HG03175 (cell line): ENCODE measurements around the gene NSMF.
"Not testable (repeated sequence)": the region's sequence is repeated elsewhere in the genome, so short reads cannot be mapped to it uniquely, and the experiment has no call there.

Experiments used
- ATAC-seq: cut with Tn5 transposase; IDR thresholded peaks from one replicate; pipeline ENCODE4 v1.9.1; 2021; ENCODE audit warnings: mild to moderate bottlenecking, moderate library complexity; ENCODE audit not compliant: unreplicated experiment

NSMF gene

GRCh38 chr9:137477778-137478612, 18.9 kb upstream of the NSMF start:
- no peak for ATAC-seq

- ATAC-seq, result no peak
Observed at GRCh38 chr9:137476856-137477255, 17.7 kb upstream of the NSMF start.

- ATAC-seq, result no peak
Observed at GRCh38 chr9:137475666-137476065, 16.5 kb upstream of the NSMF start.

DNA sequence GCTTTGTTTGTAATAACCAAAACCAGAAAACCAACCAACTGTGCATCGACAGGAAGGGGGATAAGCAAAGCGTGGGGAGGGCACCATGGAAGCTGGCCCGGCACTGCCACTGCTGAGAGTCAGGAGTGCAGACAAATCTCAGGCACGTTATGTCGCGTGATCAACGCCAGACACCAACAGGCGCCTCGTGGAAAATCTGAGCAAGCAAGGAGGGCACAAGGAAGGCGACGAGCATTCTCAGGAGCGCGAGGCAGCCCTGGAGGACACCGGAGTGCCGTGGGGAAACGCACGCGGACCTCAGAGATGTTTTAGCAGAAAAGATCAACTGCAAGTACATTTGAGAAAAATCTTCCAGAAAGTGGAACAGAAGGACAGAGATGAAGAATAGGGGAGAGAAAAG, 15.1 kb upstream of the NSMF start:
- no peak for ATAC-seq

DNA sequence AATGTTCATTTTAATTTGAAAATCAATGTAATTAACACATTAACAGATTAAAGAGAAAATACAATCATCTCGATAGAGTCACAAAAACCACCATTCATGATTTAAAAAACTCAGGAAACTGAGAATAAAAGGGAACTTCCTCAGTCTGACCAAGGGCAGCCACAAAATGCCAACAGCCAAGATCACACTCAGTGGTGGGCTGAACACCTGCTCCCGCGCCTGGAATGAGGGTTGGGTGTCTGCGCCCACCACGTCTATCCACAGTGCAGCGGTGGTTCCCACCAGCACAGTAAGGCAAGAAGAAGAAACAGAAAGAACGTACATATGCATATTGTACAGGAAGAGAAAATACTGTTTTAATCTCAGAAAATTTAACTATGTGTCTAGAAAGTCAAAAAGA, 11.7 kb upstream of the NSMF start:
- no peak for ATAC-seq

DNA sequence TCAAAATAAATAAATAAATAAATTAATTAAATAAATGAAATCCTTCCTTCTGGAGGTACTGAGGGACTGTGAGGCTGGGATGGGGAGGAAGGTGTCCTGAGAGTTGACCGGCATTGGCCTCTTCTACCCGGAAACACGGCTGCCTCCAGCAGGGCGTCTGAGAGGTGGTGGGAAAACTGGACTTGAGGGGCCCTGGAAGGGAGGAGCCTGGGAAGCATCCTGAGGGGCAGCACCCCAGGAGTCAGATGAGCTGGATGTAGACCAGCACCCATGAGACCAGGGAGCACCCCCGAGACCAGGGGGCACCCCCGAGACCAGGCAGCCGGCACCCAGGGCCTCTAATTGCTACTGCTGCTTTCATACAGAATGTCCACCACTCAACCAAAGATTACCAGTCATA, 8.8 kb upstream of the NSMF start:
- no peak for ATAC-seq

DNA sequence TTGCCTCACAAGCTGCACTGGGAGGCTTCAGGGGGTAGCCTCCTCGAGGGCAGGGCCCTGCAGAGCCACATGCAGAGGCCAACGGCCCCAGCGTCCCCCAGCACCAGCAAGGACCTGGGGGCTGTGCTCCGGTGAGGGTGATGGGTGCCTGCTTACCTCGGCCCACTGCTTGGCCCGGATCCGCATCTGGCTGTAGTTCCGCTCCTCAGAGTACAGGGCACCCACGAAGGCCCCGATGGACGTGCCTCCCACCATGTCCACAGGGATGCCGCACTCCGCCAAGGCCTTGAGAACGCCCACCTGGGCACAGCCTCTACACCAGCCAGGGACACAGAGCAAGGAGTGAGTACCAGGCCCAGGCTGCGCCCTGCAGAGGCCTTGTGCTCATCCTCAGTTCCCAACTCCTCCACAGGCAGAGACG, 8.0 kb upstream of the NSMF start:
- no peak for ATAC-seq

GRCh38 chr9:137466389-137467085, 7.4 kb upstream of the NSMF start:
- not testable (repeated sequence) for ATAC-seq

DNA sequence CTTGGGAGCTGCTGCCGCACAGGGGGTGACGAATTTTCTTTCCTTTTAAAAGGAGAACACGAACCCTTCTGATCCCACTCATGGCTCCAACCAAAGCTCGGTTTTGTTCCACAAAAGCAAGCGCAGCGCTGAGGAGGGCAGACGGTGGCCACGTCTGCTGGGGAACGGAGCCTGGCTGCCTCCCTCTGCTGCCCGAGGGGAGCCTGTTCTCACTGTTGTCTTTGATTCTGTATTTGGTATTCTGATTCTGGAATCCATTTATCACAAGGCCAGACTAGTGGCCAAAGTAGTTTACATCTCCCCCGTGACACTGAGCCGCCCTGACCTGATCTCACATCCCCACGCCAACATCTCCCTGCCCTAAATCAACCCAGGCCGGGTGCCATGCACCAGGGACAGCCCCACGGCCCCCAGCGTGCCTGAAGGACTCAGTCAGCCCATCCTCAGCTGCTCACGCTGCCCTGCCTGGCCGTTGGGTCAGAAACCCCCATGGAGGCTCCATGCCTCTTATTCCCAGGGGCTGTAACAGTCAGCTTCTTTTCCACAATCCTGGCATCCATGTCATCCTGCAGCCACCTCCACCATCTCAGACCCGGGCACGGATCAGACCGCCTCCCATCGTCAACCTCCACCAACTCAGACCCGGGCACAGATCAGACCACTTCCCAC, 6.7 kb upstream of the NSMF start:
- ATAC-seq, result no peak

- ATAC-seq, result no peak
Observed at GRCh38 chr9:137465000-137465719, 6.0 kb upstream of the NSMF start.

DNA sequence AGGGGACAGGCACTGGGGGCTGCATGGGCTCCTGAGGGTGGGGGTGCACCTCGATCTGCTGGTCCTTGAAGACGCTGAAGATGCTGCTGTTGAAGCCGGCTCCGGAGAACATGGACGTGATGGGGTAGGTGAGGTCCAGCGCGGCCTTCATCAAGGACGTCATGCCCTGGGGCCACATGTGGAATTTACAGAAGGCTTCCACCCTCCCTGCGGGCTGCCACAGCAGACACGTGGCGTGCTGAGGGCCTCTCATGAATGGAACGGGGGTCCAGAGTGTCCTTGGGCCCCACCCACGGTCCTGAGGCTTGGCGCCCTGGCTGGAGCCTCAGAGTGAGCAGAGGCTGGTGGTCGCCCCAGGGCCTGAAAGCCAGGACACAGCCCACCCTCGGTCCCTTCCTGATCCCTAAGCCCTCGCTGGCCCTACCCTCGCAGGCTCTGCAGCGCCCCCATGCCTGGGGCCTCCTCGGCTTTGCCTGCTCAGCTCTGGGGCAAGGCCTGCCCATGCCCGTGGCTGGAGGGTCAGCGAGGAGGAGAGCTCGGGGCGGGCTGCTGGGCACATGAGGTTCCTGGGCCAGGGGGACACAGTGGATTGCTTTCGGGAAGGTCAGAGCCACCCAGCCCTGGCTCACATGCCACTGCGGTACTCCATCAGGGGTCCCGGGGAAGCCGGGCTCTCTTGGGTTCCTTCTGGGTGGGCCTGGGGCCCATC, 5.3 kb upstream of the NSMF start:
- no peak for ATAC-seq

DNA sequence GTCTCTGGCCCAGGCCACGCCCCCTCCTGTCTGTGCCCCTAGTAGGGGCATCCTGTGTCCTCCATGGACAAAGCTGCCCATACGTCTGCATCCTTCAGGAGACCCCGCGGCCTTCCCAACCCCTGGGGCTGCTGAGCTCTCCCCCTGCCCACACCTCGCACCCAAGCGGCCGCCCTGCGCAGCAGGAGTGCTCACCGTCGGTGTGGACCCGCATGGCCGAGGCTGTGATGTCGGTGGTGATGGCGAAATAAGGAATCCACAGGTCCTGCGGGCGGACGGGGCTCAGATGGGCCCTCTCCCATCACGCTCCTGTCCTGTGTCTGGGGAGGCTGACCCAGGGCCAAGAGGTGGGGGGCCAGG, 4.8 kb upstream of the NSMF start:
- no peak for ATAC-seq

DNA sequence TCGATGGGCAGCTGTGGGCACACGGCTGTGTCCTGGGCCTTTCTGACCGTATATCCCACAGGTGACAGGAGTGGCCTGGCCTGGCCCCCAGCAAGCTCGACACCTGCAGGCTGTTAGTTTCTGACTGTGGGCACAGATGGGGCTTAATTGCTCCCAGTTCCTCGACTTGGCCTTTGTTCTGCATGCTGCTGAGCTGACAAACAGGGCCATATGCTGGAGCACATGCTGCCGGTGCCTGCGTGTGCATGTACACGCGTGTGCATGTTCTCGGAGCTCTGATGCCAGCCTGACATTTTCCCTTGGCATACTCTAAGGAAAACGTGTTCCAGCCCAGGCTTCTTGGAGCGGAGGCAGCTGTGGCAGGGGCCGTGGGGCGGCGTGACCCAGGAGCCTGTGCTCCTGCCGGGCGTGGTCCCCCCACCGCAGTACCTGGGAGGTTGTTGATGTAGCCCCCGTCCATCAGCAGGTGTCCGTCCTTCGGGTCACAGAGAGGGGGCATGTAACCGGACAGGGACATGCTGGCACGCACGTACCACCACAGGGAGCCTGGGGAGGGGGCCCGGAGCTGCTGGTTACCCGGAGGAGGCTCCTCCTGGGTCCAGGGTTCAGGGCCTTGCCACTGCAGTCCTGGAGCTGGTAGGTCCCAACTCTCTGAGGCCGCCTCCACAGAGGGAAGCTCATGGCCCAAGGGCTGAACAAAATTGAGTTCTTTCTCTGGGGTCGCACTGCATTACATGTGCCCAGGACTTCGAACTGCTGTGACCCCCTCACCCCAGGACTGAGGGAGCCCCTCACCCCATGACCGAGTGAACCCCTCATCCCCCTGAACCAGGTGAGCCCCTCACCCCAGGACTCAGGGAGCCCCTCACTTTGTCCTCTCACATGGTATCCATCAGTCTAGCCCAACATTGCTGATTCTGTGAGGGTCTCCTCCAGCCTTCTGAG, 4.1 kb upstream of the NSMF start:
- ATAC-seq, result no peak

DNA sequence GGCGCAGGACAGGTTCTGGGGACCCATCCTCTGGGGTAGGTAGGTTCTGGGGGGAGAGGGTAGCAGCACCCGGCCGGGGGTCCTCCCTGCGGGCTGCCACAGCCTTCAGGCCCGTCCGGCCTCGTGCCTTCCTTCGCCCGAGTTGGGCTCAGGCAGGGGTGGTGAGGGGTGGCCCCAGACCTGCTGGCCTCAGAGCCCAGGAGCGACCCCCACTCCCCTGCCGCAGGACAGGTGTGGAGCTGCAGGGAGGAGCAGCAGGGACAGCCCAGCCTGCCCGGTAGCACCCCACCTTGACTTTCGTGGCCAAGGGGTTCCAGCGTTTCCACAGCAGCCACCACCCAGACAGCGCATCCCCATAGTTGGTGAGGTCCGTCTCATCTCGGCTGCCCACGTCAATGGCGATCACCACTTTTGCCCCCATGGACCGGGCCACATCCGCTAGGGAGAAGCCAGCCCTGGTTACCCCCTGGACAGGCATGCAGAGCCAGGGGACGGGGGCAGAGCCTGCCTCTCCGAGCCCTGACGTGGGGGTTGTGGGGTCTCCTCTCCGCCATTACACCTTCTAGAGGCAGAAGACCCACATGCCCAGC, 3.4 kb upstream of the NSMF start:
- ATAC-seq, result no peak

DNA sequence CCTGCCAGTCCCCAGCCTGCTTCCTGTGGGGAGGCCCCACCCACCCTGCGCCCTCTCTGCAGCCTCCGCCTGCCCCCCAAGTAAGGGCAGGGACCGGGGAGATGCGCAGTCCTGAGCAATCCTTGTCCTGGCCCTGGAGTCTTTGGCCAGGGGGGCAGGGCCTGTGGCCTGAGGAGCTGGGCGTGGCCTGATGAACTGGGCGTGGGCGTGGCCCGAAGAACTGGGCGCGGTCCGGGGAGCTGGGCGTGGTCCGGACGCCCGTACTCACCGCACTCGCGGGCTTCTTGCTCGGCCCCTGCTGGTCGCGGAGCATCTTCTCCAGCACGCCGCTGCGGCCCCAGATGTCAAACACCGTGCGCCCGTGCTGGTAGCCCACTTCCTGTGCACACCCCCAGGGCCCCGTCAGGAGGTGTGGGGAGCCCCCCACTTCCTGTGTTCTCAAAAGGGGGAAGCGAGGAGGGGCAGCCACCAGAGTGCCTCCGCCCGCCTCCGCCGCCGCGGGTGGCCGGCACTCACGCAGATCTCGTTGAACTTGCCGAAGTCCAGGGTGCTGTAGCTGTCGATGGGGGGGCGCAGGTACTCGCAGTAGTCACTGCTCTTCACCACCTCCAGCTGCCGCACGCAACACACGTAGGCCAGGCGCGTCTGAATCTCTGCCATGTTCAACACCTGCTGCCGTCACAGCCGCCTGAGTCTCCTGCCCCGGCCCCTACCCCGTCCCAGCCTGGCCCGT, 2.7 kb upstream of the NSMF start:
- ATAC-seq, result no peak

DNA sequence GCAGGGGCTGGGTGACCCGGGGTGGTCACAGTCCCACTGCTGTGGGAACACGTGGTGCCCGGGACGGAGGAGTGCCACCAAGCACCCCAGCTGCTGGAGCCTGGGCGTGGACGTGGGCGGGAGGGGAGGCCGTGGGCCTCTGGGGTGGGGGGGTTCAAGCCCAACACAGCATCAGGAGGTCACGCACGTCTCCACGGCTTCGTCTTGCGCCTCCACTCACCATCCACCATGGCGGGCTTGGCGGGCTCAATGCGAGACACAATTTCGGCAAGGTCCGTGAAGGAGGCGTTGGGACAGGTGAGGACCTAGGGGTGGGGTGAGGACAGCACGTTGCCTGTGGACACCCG, 2.2 kb upstream of the NSMF start:
- ATAC-seq, result no peak

GRCh38 chr9:137460363-137461315, 1.5 kb upstream of the NSMF start:
- ATAC-seq, result no peak
